ENCODE results near the gene TRIM63.
"Not testable (repeated sequence)": the region's sequence is repeated elsewhere in the genome, so short reads cannot be mapped to it uniquely, and the experiment has no call there.

TRIM63 gene

DNA sequence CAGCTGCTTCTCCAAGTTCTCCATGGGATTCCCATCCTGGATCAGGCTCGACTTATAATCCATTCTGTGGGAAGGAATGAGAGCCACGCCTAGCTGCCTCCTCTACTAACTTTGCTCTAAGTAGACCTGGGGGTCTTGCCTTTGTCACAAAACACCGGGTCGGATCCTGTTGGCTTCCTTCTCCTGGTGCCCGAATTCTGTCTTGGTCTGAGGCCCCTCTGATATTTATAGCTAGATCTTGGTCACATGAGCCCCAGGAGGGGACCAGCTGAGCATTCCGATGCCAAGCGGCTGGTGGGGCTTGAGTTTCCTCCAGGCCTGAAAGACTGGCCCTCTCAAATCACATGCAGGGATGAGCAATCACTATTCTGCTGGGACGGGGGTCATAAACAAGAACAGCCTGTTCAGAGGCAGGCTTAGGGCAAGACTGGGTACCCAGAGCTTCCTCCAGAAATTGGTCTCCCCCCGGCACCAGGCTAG, at the start of gene TRIM63:
TSS of gene TRIM63 (minus strand) at position 199 of the 480 bp plus-strand sequence. CDS start at position 63, 136 bp downstream.
- no peak for DNase-seq

DNA sequence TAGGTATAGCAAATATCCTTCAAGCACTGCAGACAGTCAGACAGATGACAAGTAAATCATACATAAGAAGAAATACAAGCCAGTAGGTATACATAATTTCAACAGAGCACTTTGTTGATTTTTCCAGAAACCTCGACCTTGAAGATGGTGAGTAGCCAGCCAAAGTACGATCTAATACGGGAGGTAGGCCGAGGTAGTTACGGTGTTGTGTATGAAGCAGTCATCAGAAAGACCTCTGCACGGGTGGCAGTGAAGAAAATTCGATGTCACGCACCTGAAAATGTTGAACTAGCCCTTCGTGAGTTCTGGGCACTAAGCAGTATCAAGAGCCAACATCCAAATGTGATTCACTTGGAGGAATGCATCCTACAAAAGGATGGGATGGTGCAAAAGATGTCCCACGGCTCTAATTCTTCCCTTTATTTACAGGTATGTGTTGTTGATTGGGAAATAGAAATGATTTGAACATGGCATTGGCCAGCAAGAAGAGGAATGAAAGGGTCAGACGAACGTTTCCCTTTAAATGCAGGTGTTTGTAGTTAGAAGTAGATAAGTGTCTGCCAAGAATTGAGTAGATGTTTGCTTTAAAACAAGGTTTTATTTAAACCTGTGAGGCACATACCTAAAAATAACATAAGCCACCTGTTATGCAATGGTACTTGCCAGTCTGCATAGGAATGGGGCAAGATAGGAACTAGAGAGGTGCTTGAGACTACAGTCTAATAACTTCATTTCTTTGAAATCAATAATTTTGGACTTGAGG, 46.9 kb upstream of the TRIM63 start:
- DNase-seq: no peak

DNA sequence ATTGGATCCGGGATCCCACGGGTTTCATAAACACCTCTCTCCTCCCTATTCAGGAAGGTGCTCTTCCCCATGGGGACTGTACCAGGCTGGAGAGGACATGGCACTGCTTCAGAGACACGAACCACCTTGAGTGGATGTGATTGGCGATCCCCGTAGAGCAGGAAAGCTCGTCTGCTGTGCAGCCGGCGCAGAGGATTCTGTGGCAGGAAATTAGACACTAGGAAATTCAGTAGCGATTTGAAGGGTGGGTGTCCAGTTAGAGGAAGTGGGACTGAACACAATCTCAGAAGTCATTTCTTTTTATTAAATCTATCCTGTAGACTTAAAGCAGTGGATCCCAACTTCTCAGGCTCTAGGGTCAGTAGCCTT, 45.0 kb upstream of the TRIM63 start:
- peak in 1 of 2 donors; percentile 2 for DNase-seq

GRCh38 chr1:26111530-26112406, 44.3 kb upstream of the TRIM63 start, which contains the start of gene PDIK1L:
TSS of gene PDIK1L (plus strand) at chr1:26111824. CDS start at chr1:26114309, 2,485 bp downstream.
- peak; percentile 83 to 88 for DNase-seq

- peak; percentile 9 to 71 for DNase-seq
Observed at GRCh38 chr1:26110731-26111529, 43.5 kb upstream of the TRIM63 start.

- DNase-seq: no peak
Observed at GRCh38 chr1:26109229-26110164, 42.1 kb upstream of the TRIM63 start.

DNA sequence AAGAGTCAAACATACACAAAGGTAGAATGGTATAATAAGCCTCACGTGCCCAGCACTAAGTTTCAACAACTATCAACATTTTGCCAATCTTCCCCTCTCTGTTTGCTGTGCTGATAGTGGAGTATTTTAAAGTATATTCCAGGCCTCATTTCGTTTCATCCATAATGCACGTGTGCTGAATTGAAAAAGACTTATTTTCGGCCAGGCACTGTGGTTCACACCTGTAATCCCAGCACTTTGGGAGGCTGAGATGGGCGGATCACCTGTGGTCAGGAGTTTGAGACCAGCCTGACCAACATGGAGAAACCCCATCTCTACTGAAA, 37.8 kb upstream of the TRIM63 start:
- not testable (repeated sequence) for DNase-seq

GRCh38 chr1:26102526-26102925, 35.1 kb upstream of the TRIM63 start:
- DNase-seq: no peak

GRCh38 chr1:26102119-26102518, 34.7 kb upstream of the TRIM63 start:
- DNase-seq: no peak

DNA sequence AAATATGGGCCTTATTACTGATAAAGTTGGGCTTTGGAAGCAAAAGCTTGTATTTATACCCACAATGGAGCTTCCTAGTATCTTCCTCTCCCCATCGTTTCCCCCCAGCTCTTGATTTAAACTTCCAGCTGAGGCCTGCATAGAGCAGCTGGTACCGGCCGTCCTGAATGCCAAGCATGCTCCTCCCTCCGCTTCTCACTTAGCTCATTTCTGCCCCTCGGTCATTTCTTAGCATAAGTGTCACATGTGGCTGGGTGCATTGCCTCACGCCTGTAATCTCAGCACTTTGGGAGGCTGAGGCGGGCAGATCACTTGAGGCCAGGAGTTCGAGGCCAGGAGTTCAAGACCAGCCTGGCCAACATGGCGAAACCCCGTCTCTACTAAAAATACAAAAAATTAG, 32.8 kb upstream of the TRIM63 start:
- DNase-seq: not testable (repeated sequence)

GRCh38 chr1:26099780-26100179, 32.4 kb upstream of the TRIM63 start:
- DNase-seq: no peak

DNA sequence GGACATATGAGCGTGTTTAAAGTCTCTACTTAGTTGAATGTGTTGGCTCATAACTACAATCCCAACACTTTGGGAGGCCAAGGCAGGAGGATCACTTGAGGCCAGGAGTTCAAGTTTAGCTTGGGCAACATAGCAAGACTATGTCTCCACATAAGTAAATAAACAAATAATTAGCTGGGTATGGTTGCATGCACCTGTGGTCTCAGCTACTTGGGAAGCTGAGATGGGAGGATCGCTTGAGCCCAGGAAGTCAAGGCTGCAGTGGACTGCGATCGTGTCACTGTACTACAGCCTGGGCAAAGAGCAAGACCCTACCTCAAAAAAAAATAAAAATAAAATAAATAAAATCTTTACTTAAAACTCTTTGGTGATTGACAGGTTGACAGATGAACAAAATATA, 31.2 kb upstream of the TRIM63 start:
- DNase-seq: no peak

- DNase-seq: no peak
Observed at GRCh38 chr1:26097696-26098095, 30.3 kb upstream of the TRIM63 start.

DNA sequence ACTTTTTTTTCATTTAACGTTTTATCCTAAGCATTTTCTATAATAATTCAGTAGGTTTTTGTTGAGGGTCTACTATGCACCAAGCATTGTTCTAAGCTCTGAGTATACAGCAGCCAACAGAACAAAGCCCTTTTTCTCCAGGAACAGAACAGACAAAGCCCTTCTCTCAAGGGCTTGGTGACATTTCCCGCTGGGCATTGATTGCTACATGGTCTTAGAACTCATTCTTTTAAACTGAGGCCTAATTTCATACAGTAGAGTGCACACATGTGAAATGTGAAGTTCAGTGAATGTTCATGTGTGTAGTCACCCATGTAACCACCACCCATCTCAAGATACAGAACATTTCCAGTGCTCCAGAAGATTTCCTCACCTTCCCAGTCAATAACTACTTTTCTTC, 29.0 kb upstream of the TRIM63 start:
- DNase-seq: no peak

DNA sequence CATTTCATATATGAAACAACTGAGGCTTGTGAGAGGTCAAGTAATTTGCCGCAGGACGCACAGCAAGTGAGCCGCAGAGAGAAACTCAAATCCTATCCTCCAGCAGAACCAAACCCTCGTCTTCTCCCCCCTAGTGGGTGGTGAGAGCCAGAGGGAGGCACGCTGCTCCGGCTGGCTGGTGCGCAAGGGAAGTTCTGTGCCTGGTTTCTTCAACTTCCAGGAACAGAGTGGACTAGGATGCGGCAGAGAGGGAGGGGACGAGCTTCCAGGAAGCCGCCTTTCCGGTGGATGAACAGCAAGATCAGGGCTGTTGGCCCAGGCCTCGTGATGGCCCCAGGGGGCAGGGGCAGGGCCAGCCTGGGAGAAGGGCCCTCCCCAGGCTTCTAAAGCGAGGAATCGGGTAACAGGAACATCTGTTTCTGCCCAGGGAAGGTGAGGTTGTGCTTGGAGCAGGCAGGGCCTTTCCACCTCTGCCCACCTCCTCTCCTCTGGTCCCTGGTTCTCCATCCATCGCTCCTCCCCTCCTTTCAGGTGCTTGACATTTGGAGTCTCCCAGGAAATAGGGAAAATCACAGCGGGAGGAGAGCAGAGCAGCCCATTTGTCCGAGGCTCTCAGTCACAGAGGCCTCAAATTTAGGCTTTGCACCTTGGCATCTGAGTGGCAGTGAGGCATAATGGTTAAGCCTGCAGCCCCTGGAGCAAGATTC, 27.4 kb upstream of the TRIM63 start:
- DNase-seq: no peak

- DNase-seq: no peak
Observed at GRCh38 chr1:26094076-26094669, 26.7 kb upstream of the TRIM63 start.

DNA sequence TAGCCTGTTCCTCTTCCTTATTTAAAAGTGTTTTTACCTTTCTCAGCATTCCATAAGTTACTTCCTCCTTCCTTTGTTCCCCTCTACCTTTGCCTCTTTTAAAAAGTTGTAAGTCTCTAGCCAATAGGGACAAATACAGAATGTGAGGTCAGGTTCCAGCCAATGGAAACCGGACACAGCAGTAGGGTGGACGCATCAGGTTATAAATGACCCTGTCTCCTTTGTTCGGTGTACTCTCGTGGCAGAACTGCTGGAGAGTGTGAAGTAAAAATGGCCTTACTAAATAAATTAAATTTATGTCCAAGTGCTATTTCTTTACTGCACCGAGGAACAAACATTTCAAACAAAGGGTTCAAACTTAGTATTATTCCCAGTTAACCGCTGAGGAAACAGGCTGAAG, 26.1 kb upstream of the TRIM63 start:
- not testable (repeated sequence) for DNase-seq

- no peak for DNase-seq
Observed at GRCh38 chr1:26092422-26092821, 25.0 kb upstream of the TRIM63 start.

- no peak for DNase-seq
Observed at GRCh38 chr1:26090893-26091292, 23.5 kb upstream of the TRIM63 start.

DNA sequence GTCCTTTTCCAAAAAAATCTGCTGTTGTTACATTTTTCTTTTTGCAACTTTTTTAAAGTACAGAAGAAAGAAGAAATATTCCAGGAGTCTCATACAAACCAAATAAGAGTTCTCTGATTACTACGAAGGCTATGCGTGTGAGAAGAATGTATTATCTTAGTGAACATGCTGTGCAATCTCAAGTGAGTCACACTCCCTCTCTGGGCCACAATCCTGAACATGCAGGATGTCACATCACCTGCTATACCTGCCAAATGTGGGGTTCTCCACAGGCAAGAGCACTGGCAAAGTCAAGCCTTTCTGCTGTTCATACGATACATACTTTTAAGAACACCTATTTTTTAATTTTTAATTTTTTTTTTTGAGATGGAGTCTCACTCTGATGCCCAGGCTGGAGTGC, 21.7 kb upstream of the TRIM63 start:
- no peak for DNase-seq

- no peak for DNase-seq
Observed at GRCh38 chr1:26084844-26085243, 17.4 kb upstream of the TRIM63 start.

All from bone marrow (tissue), 2 donors.